ENCODE data around the gene SDHD. TPM values are rescaled to one million over a fixed set of nuclear protein-coding genes. Genes with fewer than 3 reads are reported as not detected.
"Not testable (repeated sequence)": the region's sequence is repeated elsewhere in the genome, so short reads cannot be mapped to it uniquely, and the experiment has no call there.

SDHD gene
- total RNA-seq (86.3 TPM), polyA plus RNA-seq (ENCODE audit: insufficient read depth in 1 of 8, insufficient read length in 8 of 8, low replicate concordance in 1 of 8) (100 to 1,000 TPM in 3 of 8 donors, 10 to 100 TPM in 5; 86.4 to 109 (median 99.4) TPM)
- long read RNA-seq, donor 1, transcript SDHD-201 (4 exons, 1,439 nt): major isoform, 28 of 40 reads
- long read RNA-seq, donor 1, partial matches to known transcripts: 11 of 40 reads
- long read RNA-seq, donor 1, other reads (novel, unspliced or antisense): 0 of 40 reads
- long read RNA-seq, donor 2, transcript SDHD-201 (4 exons, 1,439 nt): major isoform, 6 of 6 reads
- long read RNA-seq, donor 2, partial matches to known transcripts: 0 of 6 reads
- long read RNA-seq, donor 2, other reads (novel, unspliced or antisense): 0 of 6 reads
- long read RNA-seq, donor 3, transcript SDHD-201 (4 exons, 1,439 nt): major isoform, 74 of 84 reads
- long read RNA-seq, donor 3, partial matches to known transcripts: 9 of 84 reads
- long read RNA-seq, donor 3, other reads (novel, unspliced or antisense): 0 of 84 reads
- long read RNA-seq, donor 4, transcript SDHD-201 (4 exons, 1,439 nt): major isoform, 46 of 48 reads
- long read RNA-seq, donor 4, partial matches to known transcripts: 0 of 48 reads
- long read RNA-seq, donor 4, other reads (novel, unspliced or antisense): 0 of 48 reads
- long read RNA-seq, donor 5, transcript SDHD-201 (4 exons, 1,439 nt): major isoform, 147 of 157 reads
- long read RNA-seq, donor 5, partial matches to known transcripts: 0 of 157 reads
- long read RNA-seq, donor 5, other reads (novel, unspliced or antisense): 9 of 157 reads
- long read RNA-seq, donor 6, transcript SDHD-201 (4 exons, 1,439 nt): major isoform, 106 of 149 reads
- long read RNA-seq, donor 6, partial matches to known transcripts: 42 of 149 reads
- long read RNA-seq, donor 6, other reads (novel, unspliced or antisense): 0 of 149 reads
- long read RNA-seq, donor 7, transcript SDHD-201 (4 exons, 1,439 nt): major isoform, 66 of 130 reads
- long read RNA-seq, donor 7, partial matches to known transcripts: 58 of 130 reads
- long read RNA-seq, donor 7, other reads (novel, unspliced or antisense): 6 of 130 reads
- long read RNA-seq, donor 8, transcript SDHD-201 (4 exons, 1,439 nt): major isoform, 52 of 94 reads
- long read RNA-seq, donor 8, partial matches to known transcripts: 40 of 94 reads
- long read RNA-seq, donor 8, other reads (novel, unspliced or antisense): 0 of 94 reads
- long read RNA-seq, donor 9, transcript SDHD-201 (4 exons, 1,439 nt): major isoform, 49 of 109 reads
- long read RNA-seq, donor 9, partial matches to known transcripts: 59 of 109 reads
- long read RNA-seq, donor 9, other reads (novel, unspliced or antisense): 0 of 109 reads
- long read RNA-seq, donor 10, transcript SDHD-201 (4 exons, 1,439 nt): major isoform, 77 of 127 reads
- long read RNA-seq, donor 10, partial matches to known transcripts: 45 of 127 reads
- long read RNA-seq, donor 10, other reads (novel, unspliced or antisense): 5 of 127 reads
- long read RNA-seq, donor 11, transcript SDHD-201 (4 exons, 1,439 nt): major isoform, 72 of 121 reads
- long read RNA-seq, donor 11, partial matches to known transcripts: 49 of 121 reads
- long read RNA-seq, donor 11, other reads (novel, unspliced or antisense): 0 of 121 reads

DNA sequence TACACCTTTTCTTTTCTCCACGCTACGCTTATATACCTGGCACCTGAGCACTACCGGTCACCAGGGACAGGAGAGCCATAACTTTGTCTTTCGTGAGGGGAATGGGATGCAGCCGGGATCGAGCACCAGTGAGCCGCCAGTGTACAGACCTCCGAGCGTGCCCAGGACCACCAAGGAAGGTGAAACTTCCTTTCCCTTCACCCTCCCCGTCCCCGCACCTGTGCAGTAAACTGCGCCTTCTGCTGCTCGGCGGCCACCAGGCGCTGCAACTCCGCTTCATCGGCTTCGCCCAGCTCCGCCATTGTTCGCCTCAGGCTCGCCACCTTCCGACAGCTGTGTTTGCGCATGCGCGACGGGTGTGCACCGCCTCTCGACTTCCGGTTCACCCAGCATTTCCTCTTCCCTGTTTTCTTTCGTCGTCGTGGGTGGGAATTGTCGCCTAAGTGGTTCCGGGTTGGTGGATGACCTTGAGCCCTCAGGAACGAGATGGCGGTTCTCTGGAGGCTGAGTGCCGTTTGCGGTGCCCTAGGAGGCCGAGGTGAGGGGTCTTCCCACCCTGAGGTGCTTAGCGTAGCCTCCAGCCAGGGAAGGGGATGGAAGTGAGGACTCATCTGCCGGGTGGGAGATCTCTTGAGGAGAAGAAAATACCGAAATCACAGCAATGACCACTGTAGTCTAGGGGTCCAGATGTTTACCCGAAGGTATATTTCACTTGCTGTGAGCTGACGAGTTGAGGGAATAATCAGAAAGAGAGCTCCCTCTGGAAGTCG is at the start of gene SDHD, which contains the start of gene TIMM8B:
SDHD (plus strand) TSS at position 452 of the 770 bp plus-strand sequence; CDS start at position 487, 35 bp downstream.
TIMM8B (minus strand) TSS at position 335 of the 770 bp plus-strand sequence; CDS start at position 302, 33 bp downstream.
- peak within 1 kb of the TSS; percentile 62 for H3K27ac ChIP-seq (ENCODE audit: low read length)
- peaks cover 7% of the 10 kb centered on the region for H3K4me1 ChIP-seq (ENCODE audit: control insufficient read depth, insufficient read depth, low read length)
- peak within 1 kb of the TSS; percentile 97 for H3K4me3 ChIP-seq (ENCODE audit: low read length)
- H3K27me3 ChIP-seq (ENCODE audit: control insufficient read depth, insufficient read depth, low read length): no peaks in the 10 kb centered on the region
- H3K36me3 ChIP-seq (ENCODE audit: control insufficient read depth, insufficient read depth, low read length): peaks cover 53% of the 10 kb centered on the region
- H3K9me3 ChIP-seq (replicated peaks; ENCODE audit: control insufficient read depth, low read depth, low read length): no peaks in the 10 kb centered on the region
- under 1% methylated on average over 37 of the region's 45 CpGs for WGBS (ENCODE audit: insufficient coverage)
- DNase-seq: peak; percentile 99

DNA sequence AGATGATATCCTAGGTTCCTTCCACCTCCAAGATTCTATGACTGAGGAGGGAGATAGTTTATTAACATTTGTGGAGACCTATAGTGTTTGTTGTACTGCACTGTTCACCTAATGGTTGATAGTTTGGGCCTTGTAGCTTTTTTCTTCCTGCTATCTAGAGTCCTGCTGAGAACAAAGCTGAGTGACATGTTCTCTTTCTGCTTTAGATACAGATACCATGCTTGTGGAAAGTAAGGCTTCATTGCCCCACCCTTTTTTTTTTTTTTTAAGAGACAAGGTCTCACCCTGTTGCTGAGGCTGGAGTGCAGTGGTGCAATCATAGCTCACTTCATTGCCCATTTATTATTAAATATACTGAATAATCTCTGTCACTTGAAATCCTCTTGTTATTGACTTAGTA is 49.1 kb upstream of the SDHD start:
- Histone ChIP-seq H3K4me1 (ENCODE audit: control insufficient read depth, insufficient read depth, low read length) (no peaks in the 10 kb centered on the region), H3K4me3 (ENCODE audit: low read length) (no peak overlapping the region), H3K27me3 (ENCODE audit: control insufficient read depth, insufficient read depth, low read length) (no peaks in the 10 kb centered on the region), H3K27ac (ENCODE audit: low read length) (no peak overlapping the region), H3K36me3 (ENCODE audit: control insufficient read depth, insufficient read depth, low read length) (peaks cover 30% of the 10 kb centered on the region), H3K9me3 (replicated peaks; ENCODE audit: control insufficient read depth, low read depth, low read length) (no peaks in the 10 kb centered on the region)
- DNase-seq: no peak

DNA sequence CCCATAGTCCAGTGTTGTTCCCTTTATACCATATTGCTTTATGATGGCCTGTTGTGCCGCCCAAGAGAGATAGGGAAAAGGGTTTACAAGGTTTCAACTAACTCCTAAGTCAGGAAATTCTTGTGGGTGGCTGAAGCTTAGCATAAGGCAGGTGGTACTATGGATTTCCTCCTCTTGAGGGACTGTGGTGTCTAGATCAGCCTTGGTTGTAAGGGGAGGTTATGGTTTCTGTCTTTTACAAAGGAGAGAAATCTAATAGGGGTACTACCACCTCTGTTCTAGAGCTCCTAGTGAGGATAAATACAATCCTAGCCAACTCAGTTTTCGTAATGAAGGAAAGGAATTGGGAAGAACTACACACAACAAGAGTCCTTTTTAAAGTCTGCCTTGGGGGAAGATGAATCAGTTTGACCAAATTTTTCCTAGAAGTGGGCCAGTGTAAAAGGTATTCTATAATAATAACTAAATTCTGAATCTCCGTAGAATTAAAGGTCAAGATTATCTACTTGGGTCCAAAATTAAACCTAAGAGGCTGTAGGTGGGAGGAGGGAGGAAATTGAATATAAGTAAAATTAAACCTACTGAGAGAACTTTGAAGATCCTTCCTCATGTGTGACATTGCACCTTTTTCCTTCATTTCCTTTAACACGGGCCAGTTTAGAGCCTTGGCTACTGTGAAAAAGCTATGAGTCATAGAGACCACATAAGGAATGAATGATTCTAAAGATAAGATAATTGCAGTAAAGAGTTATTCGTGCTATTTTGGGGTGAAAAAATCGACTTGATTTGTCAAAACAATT is 44.3 kb upstream of the SDHD start:
- WGBS (ENCODE audit: insufficient coverage): no CpG with 5 or more reads among the region's 6 CpGs

DNA sequence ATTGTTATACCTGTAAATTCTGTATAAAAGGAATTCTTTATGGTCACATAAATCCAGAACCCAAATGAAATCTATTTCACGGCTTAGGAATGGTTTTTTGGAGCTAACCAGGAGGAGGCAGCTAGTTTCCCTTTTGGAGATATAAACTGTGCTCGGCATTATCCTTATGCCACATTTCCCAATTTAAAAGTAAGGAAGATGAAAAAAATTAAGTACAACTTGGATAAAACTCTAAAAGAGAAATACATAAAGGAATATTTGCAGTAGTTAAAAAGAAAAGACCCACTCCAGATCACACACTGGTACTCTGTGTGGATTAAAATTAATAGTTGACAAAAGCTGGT is 43.7 kb upstream of the SDHD start:
- H3K27me3 ChIP-seq (ENCODE audit: control insufficient read depth, insufficient read depth, low read length): no peaks in the 10 kb centered on the region
- no peak overlapping the region for H3K4me3 ChIP-seq (ENCODE audit: low read length)
- H3K27ac ChIP-seq (ENCODE audit: low read length): no peak overlapping the region
- H3K9me3 ChIP-seq (replicated peaks; ENCODE audit: control insufficient read depth, low read depth, low read length): no peaks in the 10 kb centered on the region
- no peaks in the 10 kb centered on the region for H3K4me1 ChIP-seq (ENCODE audit: control insufficient read depth, insufficient read depth, low read length)
- peaks cover 20% of the 10 kb centered on the region for H3K36me3 ChIP-seq (ENCODE audit: control insufficient read depth, insufficient read depth, low read length)
- no CpG with 5 or more reads among the region's 2 CpGs for WGBS (ENCODE audit: insufficient coverage)
- DNase-seq: no peak

More for the DNA sequence above, 44.3 kb upstream of the SDHD start:
- H3K9me3 ChIP-seq (replicated peaks; ENCODE audit: control insufficient read depth, low read depth, low read length): no peaks in the 10 kb centered on the region
- H3K4me1 ChIP-seq (ENCODE audit: control insufficient read depth, insufficient read depth, low read length): no peaks in the 10 kb centered on the region
- peaks cover 25% of the 10 kb centered on the region for H3K36me3 ChIP-seq (ENCODE audit: control insufficient read depth, insufficient read depth, low read length)
- no peaks in the 10 kb centered on the region for H3K27me3 ChIP-seq (ENCODE audit: control insufficient read depth, insufficient read depth, low read length)
- no peak for DNase-seq
- H3K27ac ChIP-seq (ENCODE audit: low read length): no peak overlapping the region
- no peak overlapping the region for H3K4me3 ChIP-seq (ENCODE audit: low read length)

GRCh38 chr11:112044961-112045360 is 41.7 kb upstream of the SDHD start:
- H3K27ac ChIP-seq (ENCODE audit: low read length): no peak overlapping the region
- no peaks in the 10 kb centered on the region for H3K27me3 ChIP-seq (ENCODE audit: control insufficient read depth, insufficient read depth, low read length)
- DNase-seq: no peak
- WGBS (ENCODE audit: insufficient coverage): 100% methylated on average over 2 of the region's 4 CpGs
- no peaks in the 10 kb centered on the region for H3K9me3 ChIP-seq (replicated peaks; ENCODE audit: control insufficient read depth, low read depth, low read length)
- no peaks in the 10 kb centered on the region for H3K4me1 ChIP-seq (ENCODE audit: control insufficient read depth, insufficient read depth, low read length)
- peaks cover 17% of the 10 kb centered on the region for H3K36me3 ChIP-seq (ENCODE audit: control insufficient read depth, insufficient read depth, low read length)
- no peak overlapping the region for H3K4me3 ChIP-seq (ENCODE audit: low read length)

GRCh38 chr11:112046647-112047046 is 40.0 kb upstream of the SDHD start:
- peaks cover 25% of the 10 kb centered on the region for H3K36me3 ChIP-seq (ENCODE audit: control insufficient read depth, insufficient read depth, low read length)
- 60% methylated on average over 1 of the region's 2 CpGs for WGBS (ENCODE audit: insufficient coverage)
- not testable (repeated sequence) for H3K9me3 ChIP-seq (replicated peaks; ENCODE audit: control insufficient read depth, low read depth, low read length); DNase-seq; H3K4me1 ChIP-seq (ENCODE audit: control insufficient read depth, insufficient read depth, low read length); H3K27me3 ChIP-seq (ENCODE audit: control insufficient read depth, insufficient read depth, low read length); H3K27ac ChIP-seq (ENCODE audit: low read length); H3K4me3 ChIP-seq (ENCODE audit: low read length)

GRCh38 chr11:112048256-112048655 is 38.4 kb upstream of the SDHD start:
- H3K9me3 ChIP-seq (replicated peaks; ENCODE audit: control insufficient read depth, low read depth, low read length); DNase-seq; H3K4me3 ChIP-seq (ENCODE audit: low read length); H3K27ac ChIP-seq (ENCODE audit: low read length); H3K4me1 ChIP-seq (ENCODE audit: control insufficient read depth, insufficient read depth, low read length); H3K27me3 ChIP-seq (ENCODE audit: control insufficient read depth, insufficient read depth, low read length): not testable (repeated sequence)
- WGBS (ENCODE audit: insufficient coverage): no CpG with 5 or more reads among the region's 3 CpGs
- peaks cover 33% of the 10 kb centered on the region for H3K36me3 ChIP-seq (ENCODE audit: control insufficient read depth, insufficient read depth, low read length)

DNA sequence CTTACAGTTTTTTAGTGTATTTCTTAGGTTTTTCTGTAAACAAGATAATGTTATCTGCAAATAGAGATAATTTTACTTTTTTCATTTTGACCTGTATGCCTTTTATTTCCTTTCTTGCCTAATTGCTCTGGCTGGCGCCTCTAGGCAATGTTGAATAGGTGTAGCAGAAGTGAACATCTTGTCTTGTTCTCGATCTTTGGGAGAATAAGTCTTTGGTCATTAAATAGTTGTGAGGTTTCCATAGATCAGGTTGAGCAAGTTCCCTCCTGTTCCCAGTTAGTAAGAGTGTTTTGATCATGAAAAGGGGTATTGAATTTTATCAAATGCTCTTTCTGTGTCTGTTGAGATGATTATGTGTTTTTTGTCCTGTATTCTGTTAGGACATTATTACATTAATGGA is 36.9 kb upstream of the SDHD start:
- Histone ChIP-seq H3K27me3 (ENCODE audit: control insufficient read depth, insufficient read depth, low read length) (no peaks in the 10 kb centered on the region), H3K4me1 (ENCODE audit: control insufficient read depth, insufficient read depth, low read length) (no peaks in the 10 kb centered on the region), H3K36me3 (ENCODE audit: control insufficient read depth, insufficient read depth, low read length) (peaks cover 38% of the 10 kb centered on the region), H3K27ac (ENCODE audit: low read length) (no peak overlapping the region), H3K9me3 (replicated peaks; ENCODE audit: control insufficient read depth, low read depth, low read length) (no peaks in the 10 kb centered on the region), H3K4me3 (ENCODE audit: low read length) (no peak overlapping the region)
- WGBS (ENCODE audit: insufficient coverage): 0% methylated on average over 1 of the region's 2 CpGs
- DNase-seq: no peak
